Measurements from ENCODE around the gene LRBA.

The LRBA gene

DNA sequence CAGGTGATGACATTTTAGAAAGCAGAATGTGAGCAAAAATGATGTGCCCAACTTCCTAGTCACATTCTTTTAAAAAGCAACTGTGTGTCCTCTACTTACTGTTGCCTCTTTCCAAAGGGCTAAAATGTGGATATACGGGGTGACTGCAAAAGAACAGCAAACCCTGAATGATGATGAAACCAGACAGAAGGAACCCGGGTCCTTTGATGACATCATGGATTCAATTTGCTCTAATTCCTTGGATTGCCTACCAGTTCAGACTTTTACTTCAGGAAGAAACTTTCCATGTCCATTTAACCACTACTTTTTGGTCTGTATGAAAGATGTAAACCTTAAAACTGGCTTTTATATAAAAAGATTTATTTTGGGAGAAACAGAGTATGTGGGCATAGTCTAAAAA is 624.0 kb downstream of the LRBA start:
- Histone ChIP-seq H3K4me1 (ENCODE audit: control insufficient read depth, low read length) (no peaks in the 10 kb centered on the region), H3K79me2 (ENCODE audit: control insufficient read depth, low read length) (no peaks in the 10 kb centered on the region), H3K4me3 (ENCODE audit: low read length) (no peak overlapping the region), H3K4me2 (ENCODE audit: low read length) (no peak overlapping the region), H3F3A (ENCODE audit: control insufficient read depth, insufficient read depth) (no peaks in the 10 kb centered on the region), H4K20me1 (ENCODE audit: control insufficient read depth, insufficient read depth, low read depth, low read length) (no peaks in the 10 kb centered on the region), H3K9me3 (ENCODE audit: control insufficient read depth, insufficient read depth, low read length) (no peaks in the 10 kb centered on the region), H3K27me3 (ENCODE audit: control insufficient read depth, low read length) (no peaks in the 10 kb centered on the region), H3K9me2 (replicated peaks; ENCODE audit: control insufficient read depth, low read length) (no peaks in the 10 kb centered on the region), H3K27ac (ENCODE audit: low read depth, low read length) (no peak overlapping the region), H3K36me3 (ENCODE audit: control insufficient read depth, low read length) (no peaks in the 10 kb centered on the region)
- TF ChIP-seq EZH2phosphoT487 (IDR thresholded peaks at IDR 0.05; ENCODE audit: borderline replicate concordance, low read length) = no peak
- TF ChIP-seq CTCF (IDR thresholded peaks at IDR 0.05; ENCODE audit: low read depth, low read length, poor library complexity, severe bottlenecking) = no peak

GRCh38 chr4:150390531-150390910 is 624.6 kb downstream of the LRBA start:
- Histone ChIP-seq H3K27me3 (ENCODE audit: control insufficient read depth, low read length) (no peaks in the 10 kb centered on the region), H3K4me1 (ENCODE audit: control insufficient read depth, low read length) (no peaks in the 10 kb centered on the region), H3K9me3 (ENCODE audit: control insufficient read depth, insufficient read depth, low read length) (no peaks in the 10 kb centered on the region), H3K27ac (ENCODE audit: low read depth, low read length) (no peak overlapping the region), H4K20me1 (ENCODE audit: control insufficient read depth, insufficient read depth, low read depth, low read length) (no peaks in the 10 kb centered on the region), H3K79me2 (ENCODE audit: control insufficient read depth, low read length) (no peaks in the 10 kb centered on the region), H3K36me3 (ENCODE audit: control insufficient read depth, low read length) (no peaks in the 10 kb centered on the region), H3F3A (ENCODE audit: control insufficient read depth, insufficient read depth) (no peaks in the 10 kb centered on the region), H3K9me2 (replicated peaks; ENCODE audit: control insufficient read depth, low read length) (no peaks in the 10 kb centered on the region), H3K4me2 (ENCODE audit: low read length) (no peak overlapping the region), H3K4me3 (ENCODE audit: low read length) (no peak overlapping the region)
- TF ChIP-seq CTCF (IDR thresholded peaks at IDR 0.05; ENCODE audit: low read depth, low read length, poor library complexity, severe bottlenecking) (no peak), EZH2phosphoT487 (IDR thresholded peaks at IDR 0.05; ENCODE audit: borderline replicate concordance, low read length) (no peak)

- H3K27me3 ChIP-seq (ENCODE audit: control insufficient read depth, low read length) = no peaks in the 10 kb centered on the region
- no peaks in the 10 kb centered on the region for H3K36me3 ChIP-seq (ENCODE audit: control insufficient read depth, low read length)
- no peak overlapping the region for H3K4me3 ChIP-seq (ENCODE audit: low read length)
- H3F3A ChIP-seq (ENCODE audit: control insufficient read depth, insufficient read depth) = no peaks in the 10 kb centered on the region
- TF ChIP-seq EZH2phosphoT487 (IDR thresholded peaks at IDR 0.05; ENCODE audit: borderline replicate concordance, low read length) (no peak), CTCF (IDR thresholded peaks at IDR 0.05; ENCODE audit: low read depth, low read length, poor library complexity, severe bottlenecking) (no peak)
- no peaks in the 10 kb centered on the region for H3K9me3 ChIP-seq (ENCODE audit: control insufficient read depth, insufficient read depth, low read length)
- no peaks in the 10 kb centered on the region for H3K79me2 ChIP-seq (ENCODE audit: control insufficient read depth, low read length)
- no peaks in the 10 kb centered on the region for H3K4me1 ChIP-seq (ENCODE audit: control insufficient read depth, low read length)
- H3K4me2 ChIP-seq (ENCODE audit: low read length) = no peak overlapping the region
- H3K27ac ChIP-seq (ENCODE audit: low read depth, low read length) = no peak overlapping the region
- no peaks in the 10 kb centered on the region for H4K20me1 ChIP-seq (ENCODE audit: control insufficient read depth, insufficient read depth, low read depth, low read length)
- no peaks in the 10 kb centered on the region for H3K9me2 ChIP-seq (replicated peaks; ENCODE audit: control insufficient read depth, low read length)
Observed at GRCh38 chr4:150389896-150390530, 625.1 kb downstream of the LRBA start.
